ENCODE data around the gene KRTAP7-1.

GRCh38 chr21:30793581-30794314, 35.8 kb downstream of the KRTAP7-1 start:
- TF ChIP-seq CTCF (IDR thresholded peaks at IDR 0.05), result no peak
- no peak for TF ChIP-seq EZH2 (IDR thresholded peaks at IDR 0.05; ENCODE audit: borderline replicate concordance, insufficient read depth, low read depth, low read length, poor library complexity, severe bottlenecking)

All from B cell (primary cell).